Muscle of arm (tissue), 12 donors: Measurements from ENCODE around the gene SMIM3. TPM values are rescaled to one million over a fixed set of nuclear protein-coding genes. Genes with fewer than 3 reads are reported as not detected.
"Not testable (repeated sequence)": the region's sequence is repeated elsewhere in the genome, so short reads cannot be mapped to it uniquely, and the experiment has no call there.

Experiments used
- DNase-seq: peaks from one replicate; pipeline ENCODE4 v3.0.0-alpha.2; 2013
- polyA plus RNA-seq, 12 donors: library from polyadenylated mRNA; unstranded; fragments of 120-200 nt; gene quantifications; one replicate each; pipeline ENCODE4 v1.2.1, GENCODE V29; 2013; ENCODE audit not compliant: insufficient read length in 12 of 12

Gene SMIM3
- polyA plus RNA-seq, 12 donors, result 6.3 to 10.6 (median 8.1) TPM; not detected in 1

DNA sequence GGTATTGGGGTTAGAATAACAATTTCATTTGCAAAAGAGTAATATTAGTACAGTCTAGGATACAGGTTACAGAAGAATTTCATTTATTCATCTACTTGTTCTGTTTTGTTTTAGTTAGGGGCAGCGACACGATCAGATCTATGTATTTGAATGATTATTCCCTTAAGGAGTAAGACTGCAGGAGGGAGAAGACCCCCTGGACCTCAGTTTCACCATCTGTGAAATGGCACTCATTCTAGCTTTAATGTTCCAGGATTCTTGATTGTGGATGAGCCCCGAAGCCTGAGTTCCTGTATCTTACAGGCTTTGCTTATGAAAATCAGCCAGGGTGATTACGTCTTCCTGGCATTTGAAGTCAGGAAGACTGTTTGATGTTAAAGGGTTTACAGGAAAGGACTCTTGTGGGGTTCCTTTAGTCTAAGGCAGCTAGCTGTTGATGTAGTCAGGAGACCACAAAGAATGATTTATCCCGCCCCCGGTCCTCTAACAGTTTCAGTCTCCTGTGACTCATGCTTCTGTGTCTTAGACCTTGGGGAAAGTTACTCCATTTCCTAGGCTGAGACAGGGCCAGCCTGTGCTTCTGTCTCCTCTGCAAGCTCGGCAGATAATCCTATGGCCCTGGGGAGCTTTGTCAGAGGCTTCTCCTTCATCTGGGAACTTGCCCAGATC lies 11.5 kb downstream of the SMIM3 start:
- DNase-seq, result no peak

DNA sequence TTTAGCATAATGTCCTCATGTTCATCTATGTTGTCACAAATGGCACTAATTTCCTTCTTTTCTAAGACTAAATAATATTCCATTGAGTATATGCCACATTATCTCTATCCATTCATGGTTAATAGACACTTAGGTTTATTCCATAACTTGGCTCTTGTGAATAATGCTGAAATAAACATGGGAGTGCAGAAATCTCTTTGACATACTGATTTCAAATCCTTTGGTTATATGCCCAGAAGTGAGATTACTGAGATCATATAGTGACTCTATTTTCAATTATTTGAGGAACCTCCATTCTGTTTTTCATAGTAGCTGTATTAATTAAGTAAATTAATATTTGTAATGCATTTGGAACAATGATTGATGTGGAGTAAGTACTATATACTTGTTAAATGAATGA lies 13.0 kb downstream of the SMIM3 start:
- no peak for DNase-seq

DNA sequence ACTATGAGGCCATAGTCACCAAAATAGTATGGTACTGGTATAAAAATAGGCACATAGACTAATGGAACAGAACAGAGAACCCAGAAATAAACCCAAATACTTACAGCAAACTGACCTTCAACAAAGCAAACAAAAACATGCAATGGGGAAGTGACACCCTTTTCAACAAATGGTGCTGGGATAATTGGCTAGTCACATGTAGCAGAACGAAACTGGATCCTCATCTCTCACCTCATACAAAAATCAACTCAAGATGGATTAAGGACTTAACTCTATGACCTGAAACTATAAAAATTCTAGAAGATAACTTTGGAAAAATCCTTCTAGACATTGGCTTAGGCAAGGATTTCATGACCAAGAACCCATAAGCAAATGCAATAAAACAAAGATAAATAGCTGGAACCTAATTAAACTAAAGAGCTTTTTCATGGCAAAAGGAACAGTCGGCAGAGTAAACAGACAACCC lies 14.9 kb downstream of the SMIM3 start:
- DNase-seq, result not testable (repeated sequence)

DNA sequence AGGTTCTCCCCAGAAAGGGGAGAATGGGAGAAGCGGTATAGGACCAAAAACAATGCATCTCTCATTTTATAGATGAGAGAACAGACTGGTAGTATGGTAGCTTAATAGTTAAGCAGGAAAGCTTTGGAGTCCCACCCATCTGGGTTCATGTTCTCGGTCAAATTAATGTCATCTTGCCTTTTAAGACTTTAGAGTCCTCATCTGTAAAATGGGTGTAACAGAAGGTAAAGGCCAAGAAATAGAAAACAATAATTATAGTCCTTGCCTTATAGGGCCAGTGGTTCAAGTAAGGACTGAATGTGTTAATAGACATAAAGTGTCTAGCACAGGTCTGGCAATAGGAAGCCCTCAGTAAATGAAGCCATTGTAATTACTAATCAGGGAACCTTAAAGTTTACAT lies 16.4 kb downstream of the SMIM3 start:
- DNase-seq, result no peak

DNA sequence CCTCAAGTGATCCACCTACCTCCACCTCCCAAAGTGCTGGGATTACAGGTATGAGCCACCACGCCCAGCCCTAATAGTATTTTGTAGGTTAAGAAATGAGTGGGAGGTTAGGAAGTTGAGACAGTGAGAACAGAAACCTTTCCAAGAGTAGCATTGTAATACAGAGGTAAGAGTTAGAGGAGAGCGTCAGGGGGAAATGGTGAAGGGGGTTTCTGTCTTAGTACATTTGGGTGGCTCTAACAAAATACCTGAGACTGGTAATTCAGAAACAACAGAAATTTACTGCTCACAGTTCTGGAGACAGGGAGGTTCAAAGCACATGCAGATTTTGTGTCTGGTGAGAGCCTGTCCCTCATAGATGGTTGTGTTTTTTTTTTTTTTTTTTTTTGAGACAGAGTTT lies 18.8 kb downstream of the SMIM3 start:
- DNase-seq, result no peak

DNA sequence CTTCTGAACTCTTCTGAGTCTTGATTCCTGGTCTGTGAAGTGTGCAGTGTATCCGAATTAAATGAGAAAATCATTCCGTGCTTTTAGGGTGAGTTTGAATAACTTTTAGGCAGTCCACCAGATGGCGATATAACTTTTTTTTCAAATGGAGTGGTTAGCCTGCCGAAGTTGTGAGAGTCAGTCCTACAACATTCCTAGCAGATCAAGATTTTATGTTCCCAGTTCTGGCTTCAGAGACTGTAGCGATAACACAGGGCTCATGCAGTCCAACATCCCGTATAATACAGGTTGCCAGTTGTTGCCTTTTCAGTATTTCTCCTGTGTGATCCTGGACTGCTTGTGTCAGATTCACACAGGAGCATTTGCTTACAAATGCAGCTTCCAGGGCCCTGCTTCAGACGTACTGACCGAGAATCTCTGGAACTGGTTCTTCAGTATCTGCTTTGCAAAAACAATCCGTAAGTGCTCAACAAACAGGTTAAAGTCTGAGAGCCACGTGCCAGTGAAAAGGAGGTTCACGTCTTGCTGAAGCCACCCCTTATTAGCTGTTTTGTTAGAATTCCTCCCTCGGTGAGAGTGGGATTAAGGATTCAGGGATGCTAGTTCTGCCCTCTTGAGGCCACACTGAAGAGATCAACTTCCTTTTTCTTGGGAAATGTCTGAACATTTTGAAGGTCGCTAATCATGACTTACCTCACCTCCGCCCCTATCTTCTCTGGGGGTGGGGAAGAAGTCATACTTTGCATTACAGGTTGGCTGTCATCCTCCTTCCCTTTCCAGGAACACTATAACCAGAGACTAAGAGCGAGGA lies 22.8 kb downstream of the SMIM3 start:
- DNase-seq, result peak; percentile 80

DNA sequence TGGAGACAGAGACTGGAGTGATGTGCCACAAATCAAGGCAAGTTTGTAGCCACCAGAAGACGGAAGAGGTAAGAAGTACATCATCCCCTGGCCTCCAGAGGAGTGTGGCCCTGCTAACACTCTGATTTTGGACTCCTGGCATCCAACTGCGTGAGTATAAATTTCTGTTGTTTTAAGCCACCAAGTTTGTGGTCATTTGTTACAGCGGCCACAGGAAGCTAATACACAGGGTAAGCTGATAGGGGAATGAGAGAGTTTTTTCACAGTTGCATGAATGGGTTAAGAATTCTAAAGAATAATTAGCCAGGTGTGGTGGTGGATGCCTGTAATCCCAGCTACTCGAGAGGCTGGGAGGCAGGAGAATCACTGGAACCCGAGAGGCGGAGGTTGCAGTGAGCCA lies 25.8 kb downstream of the SMIM3 start:
- DNase-seq, result no peak

DNA sequence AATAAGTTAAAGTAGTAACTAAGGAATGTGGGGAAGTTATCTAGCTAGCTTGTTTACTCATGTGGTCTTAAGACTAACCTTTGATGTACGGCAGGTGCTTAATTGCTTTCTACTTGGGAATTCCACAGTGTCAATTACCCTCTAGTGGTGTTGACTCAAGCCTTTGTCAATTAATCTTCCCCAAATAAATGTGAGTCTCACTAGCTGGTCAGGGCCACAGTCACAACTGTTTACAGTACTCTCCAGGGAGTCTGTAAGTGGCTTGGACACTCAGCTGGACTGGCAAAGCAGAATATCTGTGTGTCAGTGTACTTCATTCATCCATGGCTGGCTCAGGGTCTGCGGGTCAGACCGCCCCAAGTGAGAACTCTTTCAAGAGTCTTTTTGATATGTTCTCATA lies 30.8 kb downstream of the SMIM3 start:
- no peak for DNase-seq

DNA sequence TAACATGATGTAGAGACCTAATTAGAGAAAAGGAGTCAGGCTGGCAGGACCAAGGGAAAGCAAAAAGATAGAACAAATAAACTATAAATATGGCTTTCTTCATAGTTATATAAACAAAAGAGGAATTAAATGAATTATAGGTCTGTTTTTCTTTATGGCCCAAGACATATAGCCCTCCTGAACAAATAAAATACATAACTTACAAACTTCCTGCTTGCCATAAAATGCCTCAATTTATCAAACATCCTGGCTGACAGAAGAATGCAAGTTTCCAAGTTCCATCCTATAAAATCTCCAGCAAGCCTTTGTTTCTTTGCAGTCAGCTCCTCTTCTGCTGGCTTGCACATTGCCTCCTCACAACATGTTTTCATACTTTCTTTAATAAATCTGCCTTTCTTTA lies 36.5 kb downstream of the SMIM3 start:
- DNase-seq, result no peak

DNA sequence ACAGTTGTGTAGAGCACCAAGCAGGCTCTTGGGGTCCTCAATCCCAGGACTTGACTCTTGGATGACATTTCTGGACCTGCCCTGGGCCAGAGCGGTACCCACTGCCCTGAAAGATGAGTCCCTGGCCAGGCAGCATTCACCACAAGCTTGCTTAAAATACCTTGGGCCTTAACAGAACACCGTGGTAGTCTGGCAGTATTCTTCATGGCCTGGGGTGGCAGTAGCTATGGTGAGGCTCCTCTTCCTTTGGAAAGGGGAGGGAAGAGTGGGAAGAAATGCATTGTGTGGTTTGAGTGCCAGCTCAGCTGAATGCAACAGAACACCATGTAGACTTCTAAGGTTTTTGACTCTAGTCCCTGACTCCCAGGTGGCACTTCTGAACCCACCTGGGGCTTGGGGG lies 38.4 kb downstream of the SMIM3 start:
- DNase-seq, result no peak

DNA sequence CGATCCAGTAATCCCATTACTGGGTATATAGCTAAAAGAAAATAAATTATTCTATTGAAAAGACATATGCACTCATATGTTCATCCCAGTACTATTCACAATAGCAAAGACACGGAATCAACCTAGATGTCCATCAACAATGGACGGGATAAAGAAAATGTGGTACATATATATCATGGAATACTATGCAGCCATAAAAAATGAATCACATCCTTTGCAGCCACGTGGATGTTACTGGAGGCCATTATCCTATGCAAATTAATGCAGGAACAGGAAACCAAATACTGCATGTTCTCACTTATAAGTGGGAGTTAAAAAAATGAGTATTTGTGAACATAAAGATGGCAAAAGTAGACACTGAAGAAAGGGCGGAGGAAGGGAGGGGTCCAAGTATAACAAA lies 51.2 kb downstream of the SMIM3 start:
- no peak for DNase-seq

DNA sequence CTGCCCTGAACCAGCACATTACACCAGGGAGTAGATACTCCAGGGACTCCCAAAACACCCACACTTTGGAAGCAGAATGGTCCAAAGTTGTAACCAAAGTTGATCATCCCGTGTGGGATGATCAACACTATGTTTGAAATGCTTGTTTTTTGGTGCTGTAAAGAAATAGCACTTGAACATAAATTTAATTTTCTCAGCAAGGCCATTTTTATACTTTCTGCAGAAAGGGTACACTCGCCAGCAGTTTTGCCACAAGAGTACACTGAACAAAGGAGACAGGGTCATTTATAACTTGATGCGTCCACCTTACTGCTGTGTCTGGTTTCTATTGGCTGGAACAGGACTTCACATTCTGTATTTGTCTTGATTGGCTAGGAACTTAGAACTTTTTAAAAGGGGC lies 53.3 kb downstream of the SMIM3 start:
- DNase-seq, result not testable (repeated sequence)

DNA sequence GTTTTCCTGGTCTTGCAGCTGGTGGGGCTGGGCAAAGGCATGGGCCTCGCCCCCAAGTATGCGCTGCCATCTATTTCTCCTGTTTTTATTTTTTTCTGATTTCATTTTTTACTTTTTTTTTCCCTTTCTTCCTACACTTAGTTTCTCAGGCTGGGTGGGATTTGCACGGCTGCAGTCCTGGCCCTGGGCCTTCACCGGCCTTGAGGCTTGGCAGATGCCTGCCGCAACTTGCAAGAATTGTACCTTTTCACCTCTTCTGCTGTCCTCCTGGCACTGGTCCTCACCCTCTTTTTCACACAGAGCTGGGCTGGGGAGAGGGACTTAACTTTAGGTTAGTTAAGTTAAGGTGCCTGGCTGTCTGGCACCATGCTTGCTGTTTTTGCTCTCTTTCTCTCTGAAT lies 57.5 kb downstream of the SMIM3 start:
- DNase-seq, result no peak

DNA sequence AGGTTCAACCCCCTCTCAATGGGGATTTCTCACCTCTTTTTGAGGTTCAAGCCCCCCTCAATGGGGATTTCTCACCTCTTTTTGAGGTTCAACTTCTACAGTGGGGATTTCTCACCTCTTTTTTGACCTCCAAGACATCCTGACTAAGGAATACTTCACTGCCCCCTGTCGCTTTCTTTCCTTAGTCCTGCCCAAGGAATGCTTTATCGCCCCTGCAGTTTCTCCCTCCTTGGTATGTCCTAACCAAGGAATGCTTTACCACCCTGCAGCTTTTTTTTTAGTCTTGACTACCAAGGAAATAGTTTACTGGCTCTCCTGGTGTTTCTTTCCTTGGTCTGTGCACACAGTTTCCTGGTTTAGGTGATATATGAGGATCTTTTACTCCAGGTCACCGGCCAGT lies 58.1 kb downstream of the SMIM3 start:
- DNase-seq, result no peak

DNA sequence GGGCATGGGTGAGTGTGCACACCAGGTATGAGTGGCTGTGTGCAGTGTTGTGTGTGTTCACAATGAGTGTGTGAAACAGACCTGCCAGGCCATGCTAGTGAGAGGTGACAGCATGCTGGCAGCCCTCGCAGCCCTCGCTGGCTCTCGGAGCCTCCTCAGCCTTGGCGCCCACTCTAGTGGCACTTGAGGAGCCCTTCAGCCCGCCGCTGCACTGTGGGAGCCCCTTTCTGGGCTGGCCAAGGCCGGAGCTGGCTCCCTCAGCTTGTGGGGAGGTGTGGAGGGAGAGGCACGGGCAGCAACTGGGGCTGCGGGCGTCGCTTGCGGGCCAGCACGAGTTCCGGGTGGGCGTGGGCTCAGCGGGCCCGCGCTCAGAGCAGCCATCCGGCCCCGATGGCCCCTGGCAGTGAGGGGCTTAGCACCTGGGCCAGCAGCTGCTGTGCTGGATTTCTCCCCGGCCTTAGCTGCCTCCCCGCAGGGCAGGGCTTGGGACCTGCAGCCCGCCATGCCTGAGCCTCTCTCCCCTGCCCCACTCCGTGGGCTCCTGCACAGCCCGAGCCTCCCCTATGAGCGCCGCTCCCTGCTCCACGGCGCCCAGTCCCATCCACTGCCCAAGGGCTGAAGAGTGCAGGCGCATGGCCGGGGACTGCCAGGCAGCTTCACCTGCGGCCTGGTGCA lies 66.8 kb downstream of the SMIM3 start:
- DNase-seq, result not testable (repeated sequence)

DNA sequence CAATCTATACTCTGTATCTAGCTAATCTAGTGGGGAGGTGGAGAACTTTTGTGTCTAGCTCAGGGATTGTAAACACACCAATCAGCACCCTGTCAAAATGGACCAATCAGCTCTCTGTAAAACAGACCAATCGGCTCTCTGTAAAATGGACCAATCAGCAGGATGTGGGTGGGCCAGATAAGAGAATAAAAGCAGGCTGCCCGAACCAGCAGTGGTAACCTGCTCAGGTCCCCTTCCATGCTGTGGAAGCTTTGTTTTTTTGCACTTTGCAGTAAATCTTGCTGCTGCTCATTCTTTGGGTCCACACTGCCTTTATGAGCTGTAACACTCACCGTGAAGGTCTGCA lies 67.7 kb downstream of the SMIM3 start, which contains the start of gene IRGM:
IRGM (plus strand) TSS at position 214 of the 346 bp plus-strand sequence. CDS start 1,603 bp downstream, outside the sequence.
- DNase-seq, result not testable (repeated sequence)

Other genes with a start within 250 kb of the SMIM3 start
- gene SYNPO, start 138.1 kb upstream of the SMIM3 start, polyA plus RNA-seq, result 10 to 100 TPM in 11 of 12 donors, not detected in 1; 21.9 to 45.2 (median 34.1) TPM
- gene MYOZ3, start 117.5 kb upstream of the SMIM3 start, polyA plus RNA-seq, result 10 to 100 TPM in 8 of 12 donors, 1 to 10 TPM in 3, not detected in 1; 3.1 to 18.0 (median 10.7) TPM
- gene RBM22, start 77.7 kb upstream of the SMIM3 start, polyA plus RNA-seq, result 10 to 100 TPM in 11 of 12 donors, not detected in 1; 40.9 to 61.4 (median 46.7) TPM
- gene DCTN4, start 19.7 kb upstream of the SMIM3 start, polyA plus RNA-seq, result 10 to 100 TPM in 11 of 12 donors, not detected in 1; 28.2 to 52.4 (median 42.4) TPM
- under 1 TPM in 8 of 12 donors, not detected in 4; 0.14 to 0.55 (median 0.32) TPM for gene IRGM, start 67.8 kb downstream of the SMIM3 start, polyA plus RNA-seq
- 10 to 100 TPM in 8 of 12 donors, 1 to 10 TPM in 3, not detected in 1; 7.2 to 24.9 (median 11.2) TPM for gene ZNF300, start 126.2 kb downstream of the SMIM3 start, polyA plus RNA-seq
- 10 to 100 TPM in 11 of 12 donors, not detected in 1; 21.8 to 71.8 (median 51.7) TPM for gene GPX3, start 241.8 kb downstream of the SMIM3 start, polyA plus RNA-seq